ENCODE measurements around the gene MTAP.

MTAP gene

DNA sequence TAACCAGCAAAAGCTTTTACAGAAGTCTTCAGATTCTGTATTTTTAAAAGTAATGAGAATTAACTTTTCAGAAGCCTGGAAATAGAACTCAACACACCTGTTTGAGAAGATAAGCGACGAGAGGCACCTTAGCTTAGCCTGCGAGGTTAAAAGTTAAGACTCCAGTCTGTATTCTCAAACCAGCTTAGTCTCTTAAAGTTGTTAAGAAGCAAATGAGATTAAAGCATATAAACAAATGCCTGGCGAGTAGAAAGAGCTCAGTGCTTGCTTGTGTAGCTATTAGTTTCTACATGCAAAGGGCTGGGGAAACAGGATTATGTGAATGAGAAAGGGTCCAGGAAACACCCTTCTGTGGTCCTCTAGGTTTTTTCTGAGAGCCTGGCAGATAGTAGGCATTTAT lies 51.7 kb downstream of the MTAP start:
- no peak for DNase-seq

DNA sequence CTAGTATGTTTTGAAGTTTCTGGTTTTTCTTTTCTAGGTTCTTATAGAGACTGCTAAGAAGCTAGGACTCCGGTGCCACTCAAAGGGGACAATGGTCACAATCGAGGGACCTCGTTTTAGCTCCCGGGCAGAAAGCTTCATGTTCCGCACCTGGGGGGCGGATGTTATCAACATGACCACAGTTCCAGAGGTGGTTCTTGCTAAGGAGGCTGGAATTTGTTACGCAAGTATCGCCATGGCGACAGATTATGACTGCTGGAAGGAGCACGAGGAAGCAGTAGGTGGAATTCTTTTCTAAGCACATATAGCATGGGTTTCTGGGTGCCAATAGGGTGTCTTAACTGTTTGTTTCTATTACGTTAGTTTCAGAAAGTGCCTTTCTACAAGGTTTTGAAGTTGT lies 52.2 kb downstream of the MTAP start:
- DNase-seq: no peak

DNA sequence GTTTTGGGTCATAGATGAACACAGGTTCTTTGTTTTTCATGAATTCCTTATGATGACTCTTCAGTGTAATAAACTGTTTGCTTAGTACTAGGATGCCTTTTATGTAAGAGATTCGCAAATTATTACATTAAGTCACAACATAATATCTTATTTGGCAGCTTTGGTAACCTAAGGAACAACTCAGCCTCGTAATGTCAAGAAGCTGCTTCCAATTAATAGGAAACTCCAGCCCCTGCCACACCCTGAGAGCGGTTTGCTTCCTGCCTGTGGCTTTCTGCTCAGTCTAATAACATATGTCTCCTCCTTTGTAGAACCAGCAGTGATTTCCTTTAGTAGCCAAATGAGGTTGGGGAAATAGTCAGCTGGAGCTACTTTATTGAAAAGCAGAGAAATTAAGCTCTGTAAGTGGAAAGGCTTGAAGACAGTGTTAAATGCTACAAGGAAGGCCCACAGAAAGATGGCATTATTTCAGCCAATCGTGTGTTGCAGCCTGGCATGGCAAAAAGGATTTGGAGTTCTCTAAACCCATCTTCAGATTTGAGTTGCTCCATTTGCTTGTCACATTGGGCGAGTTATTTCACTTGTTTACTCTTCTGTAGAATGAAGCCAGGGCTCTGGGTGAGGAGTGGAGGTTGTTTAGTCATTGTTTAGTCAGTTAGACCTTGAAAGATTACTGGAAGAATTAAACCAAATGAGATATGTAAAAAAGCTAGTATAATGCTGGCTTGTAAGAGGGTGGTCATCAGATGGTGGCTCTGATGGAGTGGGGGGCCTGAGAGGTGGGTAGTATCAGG lies 54.1 kb downstream of the MTAP start:
- DNase-seq: no peak

DNA sequence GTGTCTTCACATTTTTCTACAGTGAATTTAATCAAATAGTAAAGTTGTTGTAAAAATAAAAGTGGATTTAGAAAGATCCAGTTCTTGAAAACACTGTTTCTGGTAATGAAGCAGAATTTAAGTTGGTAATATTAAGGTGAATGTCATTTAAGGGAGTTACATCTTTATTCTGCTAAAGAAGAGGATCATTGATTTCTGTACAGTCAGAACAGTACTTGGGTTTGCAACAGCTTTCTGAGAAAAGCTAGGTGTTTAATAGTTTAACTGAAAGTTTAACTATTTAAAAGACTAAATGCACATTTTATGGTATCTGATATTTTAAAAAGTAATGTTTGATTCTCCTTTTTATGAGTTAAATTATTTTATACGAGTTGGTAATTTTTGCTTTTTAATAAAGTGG lies 60.4 kb downstream of the MTAP start:
- no peak for DNase-seq

DNA sequence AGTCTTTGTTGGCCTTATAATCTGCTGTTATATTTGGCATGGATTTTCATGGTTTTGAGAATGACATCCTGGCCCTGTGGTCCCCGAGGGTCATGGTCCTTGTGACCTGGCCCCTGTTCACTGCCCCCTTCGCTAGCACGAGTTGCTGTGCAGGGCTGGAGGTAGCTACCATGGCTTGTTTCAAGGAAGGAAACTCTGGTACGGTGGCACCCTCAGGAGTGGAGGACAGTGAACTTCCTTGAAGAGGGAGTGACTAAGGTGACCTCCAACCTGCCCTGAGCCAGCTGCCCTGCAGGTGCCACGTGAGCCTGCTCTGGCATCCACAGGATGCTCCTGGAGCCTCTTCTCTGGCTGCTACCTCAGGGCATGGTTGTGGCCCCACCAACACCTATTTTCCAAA lies 62.1 kb downstream of the MTAP start:
- DNase-seq: no peak

DNA sequence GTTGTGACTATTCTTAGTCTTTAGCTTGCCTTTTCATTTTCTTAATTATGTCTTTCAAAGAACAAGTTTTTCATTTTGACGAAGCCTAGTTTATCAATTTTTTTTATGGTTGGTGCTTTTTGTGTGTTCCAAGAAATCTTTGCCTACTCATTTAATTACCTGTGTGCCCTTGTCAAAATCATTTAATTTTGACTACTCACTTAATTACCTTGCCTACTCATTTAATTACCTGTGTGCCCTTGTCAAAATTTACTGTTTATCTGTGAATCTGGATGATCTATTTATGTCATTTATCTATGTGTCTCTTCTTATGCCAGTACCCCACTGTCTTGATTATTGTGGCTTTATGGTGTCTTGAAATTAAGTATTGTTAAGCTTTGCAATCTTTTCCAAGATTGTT lies 63.9 kb downstream of the MTAP start:
- no peak for DNase-seq

DNA sequence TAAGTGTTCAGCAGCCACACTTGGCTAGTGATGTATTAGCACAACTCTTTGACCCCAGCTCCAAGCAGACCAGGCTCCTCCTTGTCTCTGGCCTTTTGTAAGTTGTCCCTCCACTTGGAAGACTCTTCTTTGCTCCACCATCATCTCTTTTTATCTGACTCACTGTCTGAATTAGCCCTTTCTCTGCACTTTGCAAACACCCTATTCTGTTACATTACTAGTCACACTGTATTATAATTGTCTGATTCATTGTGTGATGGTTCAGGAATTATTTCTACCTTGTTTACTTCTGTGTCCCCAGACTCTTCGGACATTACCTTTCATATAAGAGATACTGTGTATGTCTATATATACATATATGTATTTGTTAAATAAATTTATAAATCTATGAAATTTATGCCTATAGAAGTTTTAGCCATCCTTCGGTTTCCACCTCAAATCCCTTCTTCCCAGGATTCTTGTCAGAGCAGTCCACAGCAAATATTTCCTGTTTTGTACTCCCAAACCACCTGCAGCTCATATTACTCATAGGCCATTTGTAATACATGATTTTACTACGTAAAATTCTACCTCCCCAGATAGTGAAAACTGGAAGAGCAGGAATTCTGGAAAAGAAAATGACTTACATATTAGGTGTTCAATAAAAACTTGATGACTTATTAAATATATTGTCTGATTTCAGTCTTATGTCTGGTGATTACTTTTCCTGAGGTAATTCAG lies 69.0 kb downstream of the MTAP start:
- no peak for DNase-seq

DNA sequence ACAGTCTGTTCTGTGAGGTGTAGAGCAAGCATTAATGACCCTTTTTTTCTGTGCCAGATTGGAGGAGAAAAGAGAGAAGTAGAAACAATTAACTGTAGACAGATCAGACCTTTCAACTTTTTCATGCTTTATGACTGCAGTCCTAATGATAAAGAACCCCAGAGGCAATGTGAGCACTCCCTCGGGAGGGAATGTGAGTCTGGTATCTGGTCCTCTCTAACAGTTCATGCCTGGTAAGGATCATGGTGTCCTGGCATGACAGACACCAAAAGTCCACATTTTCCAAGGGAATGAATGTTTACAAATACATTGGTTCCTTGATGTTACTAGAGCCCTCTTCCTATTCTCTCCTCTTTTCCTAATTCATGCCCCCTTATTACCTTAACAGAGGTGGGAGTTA lies 70.3 kb downstream of the MTAP start:
- DNase-seq: no peak

DNA sequence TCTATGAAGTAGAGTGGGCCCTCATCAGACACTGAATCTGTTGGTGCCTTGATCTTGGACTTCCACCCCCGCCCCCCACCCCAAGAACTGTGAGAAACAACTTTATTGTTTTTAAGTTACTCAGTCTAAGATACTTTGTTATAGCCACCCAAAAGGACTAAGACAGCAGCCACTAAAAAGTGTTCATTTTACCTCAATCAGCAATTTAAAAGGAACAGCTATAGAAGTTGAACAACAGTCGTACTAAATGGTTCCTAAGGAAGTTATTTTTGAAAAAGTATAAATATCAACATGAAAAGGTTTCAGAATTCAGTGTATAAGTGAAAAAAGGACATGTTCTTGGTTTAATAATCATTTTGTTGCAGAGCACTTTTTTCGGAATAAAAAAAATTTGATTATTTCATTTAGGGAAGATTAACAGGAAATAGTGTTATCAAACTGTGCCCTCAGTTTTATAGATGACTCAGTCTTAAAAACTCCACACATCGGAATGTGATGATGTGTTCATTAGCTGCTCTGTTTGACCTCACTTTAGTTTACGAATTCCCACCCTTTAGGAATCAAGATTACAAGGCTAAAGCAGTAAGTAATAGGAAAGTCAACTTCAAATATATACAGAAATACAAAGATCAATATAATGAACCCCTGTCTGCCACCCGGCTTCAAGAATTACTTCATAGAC lies 71.2 kb downstream of the MTAP start:
- DNase-seq: no peak

DNA sequence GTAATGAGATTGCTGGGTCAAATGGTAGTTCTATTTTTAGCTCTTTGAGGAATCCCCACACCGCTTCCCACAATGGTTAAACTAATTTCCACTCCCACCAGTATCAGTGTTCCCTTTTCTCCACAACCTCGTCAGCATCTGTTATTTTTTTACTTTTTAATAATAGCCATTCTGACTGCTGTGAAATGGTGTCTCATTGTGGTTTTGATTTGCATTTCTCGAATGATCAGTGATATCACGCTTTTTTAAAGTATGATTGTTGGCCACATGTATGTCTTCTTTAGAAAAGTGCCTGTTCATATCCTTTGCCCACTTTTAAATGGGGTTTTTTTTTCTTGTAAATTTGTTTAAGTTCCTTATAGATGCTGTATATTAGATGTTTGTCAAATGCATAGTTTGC lies 73.5 kb downstream of the MTAP start:
- DNase-seq: no peak

DNA sequence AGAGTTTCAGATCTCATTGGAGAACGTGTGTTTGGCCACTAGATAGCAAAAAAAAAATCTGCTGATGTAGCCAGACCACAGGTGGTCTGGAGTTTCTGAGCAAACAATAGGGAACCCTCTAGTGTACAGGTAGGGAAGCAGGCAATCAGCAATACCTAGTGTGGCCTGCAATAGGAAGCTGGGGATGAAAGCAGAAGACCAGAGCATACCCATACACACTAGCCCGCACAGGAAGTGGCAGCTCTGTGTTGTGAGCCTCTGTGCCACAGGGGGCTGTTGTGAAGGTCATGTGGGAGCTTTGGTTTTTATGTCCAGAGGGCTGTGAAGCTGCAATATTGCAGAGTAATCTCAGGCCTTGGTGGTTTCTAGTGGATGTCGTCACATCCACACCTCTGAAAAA lies 81.2 kb downstream of the MTAP start:
- DNase-seq: peak; percentile 91 to 92

DNA sequence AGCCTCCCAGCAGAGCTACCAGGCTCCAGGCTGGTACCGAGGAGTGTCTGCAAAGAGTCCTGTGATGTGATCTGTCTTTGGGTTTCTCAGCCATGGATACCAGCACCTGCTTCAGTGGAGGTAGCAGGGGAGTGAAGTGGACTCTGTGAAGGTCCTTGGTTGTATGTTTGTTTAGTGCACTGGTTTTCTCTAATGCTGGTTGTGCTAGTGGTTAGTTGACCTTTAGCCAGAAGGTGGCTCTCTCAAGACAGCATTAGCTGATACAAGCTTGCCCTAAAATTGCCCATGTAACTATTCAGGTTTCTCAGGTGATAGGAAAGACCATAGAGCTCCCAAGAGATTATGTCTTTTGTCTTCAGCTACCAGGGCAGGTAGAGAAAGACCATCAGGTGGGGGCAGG lies 87.2 kb downstream of the MTAP start:
- DNase-seq: peak in 1 of 2 experiments; percentile 18

DNA sequence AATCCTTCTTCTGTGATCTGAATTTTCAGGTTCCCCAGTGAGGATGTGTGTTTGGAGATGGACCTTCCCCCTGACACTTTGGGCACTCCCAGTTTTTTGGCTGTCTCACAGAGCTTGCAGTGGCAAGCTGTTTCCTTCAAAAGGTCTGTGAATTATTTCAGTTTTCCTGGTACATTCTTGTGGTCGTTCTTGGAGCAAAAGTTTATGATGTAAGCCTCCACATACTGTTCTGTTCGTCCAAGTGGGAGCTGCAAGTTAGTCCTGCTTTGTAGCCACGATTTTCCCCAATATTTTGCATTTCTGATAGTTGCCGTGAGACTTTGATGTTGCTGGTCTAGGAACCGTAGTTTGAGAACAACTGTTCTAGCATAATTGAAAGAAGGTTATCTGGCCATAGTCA lies 88.3 kb downstream of the MTAP start:
- no peak for DNase-seq

DNA sequence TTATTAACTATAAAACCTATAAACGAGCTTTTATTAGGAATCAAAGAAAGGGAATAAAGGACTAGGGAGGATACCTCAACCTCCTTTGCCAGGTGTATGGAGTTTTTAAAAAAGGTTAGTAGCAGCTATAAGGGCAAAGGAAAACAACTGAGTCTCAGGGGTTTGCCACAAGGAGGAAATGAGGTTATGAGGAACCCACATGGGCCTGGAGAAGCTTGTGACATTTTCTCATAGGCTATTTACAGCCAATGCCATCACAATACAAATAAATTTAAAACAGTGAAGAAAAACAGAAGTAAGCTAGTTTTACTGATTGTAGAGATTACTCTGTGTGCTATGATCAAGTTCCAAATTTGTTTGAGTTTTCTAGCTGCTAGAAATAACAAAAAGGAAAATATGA lies 99.1 kb downstream of the MTAP start:
- peak in 1 of 2 experiments; percentile 19 for DNase-seq

DNA sequence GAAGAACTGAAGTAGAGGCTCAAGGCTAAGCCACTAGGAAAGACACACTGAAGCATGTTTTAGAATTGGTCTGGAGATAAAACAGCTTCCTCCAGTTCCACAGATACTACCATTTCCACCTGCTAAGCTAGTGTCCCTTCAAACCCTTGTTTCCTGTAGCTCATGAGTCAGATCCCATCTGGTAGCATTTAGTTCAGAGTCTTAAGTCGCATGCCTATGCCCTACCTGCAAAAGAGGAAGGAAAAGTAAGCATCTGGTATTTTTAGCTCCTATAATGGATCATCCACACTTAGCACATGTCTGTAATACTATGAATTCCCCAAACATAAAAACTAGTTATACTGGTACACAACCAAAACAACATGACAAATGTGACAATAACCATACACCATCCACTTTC lies 99.7 kb downstream of the MTAP start:
- peak; percentile 61 to 69 for DNase-seq

DNA sequence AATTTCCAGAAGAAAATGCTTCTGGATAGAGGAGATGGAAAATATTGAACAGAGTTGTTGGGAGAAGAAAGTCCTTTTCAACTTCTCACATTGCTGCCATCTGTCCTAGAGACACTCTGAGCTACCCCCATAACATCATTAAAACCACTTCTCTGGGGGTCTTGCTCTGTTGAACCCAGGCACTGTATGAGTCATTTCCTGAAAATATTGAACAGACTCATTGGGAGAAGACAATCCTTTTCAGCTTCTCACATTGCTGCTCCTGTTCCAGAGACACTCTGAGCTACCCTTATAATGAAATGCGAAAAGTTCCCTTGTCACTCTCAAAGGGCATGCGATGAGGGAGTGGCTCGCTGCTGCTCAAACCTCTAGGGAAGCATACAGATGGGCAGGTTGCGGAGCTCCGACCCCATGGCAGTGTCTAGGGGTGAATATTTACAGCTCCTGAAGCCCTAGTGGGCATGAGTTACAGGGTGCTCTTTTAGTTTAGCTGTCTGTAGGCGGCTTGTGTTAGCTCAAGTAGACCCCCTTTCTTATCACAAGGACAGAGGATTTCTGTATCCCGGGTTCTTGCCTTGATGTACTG lies 101.0 kb downstream of the MTAP start:
- DNase-seq: no peak

DNA sequence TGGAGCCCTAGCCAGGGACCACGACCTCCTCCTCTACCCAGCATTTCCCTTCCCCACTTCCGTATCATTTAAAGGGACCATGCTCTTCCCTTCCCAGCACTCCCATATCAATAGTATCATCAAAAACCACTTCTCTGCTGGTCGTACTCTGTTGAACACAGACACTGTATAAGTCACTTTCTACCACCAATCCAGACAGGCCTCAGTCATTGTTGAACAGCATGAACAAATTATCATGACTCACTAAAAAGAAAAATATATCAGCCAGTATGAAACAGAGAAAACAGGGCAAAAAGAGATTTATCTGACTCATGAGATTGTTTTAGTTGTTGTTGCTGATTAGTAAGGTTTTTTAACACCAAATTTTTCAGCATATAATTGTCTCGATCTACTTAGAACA lies 101.9 kb downstream of the MTAP start:
- no peak for DNase-seq

DNA sequence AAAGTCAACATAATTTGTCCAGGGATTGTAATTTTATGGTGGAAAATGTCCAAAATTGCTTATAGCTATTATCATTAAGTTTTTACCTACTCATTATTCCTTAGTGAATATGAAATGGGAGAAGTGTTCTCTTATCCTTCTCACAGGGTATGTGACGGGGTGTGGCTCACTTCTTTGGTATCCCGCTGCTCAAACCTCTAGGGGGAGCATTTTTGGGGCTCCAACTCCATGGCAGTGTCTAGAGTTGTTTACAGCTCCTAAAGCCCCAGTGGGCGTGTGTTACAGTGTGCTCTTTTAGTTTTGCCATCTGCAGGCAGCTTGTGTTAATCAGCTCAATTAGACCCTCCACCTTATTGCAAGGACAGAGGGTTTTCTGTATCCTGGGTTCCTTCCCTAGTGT lies 102.3 kb downstream of the MTAP start:
- no peak for DNase-seq

DNA sequence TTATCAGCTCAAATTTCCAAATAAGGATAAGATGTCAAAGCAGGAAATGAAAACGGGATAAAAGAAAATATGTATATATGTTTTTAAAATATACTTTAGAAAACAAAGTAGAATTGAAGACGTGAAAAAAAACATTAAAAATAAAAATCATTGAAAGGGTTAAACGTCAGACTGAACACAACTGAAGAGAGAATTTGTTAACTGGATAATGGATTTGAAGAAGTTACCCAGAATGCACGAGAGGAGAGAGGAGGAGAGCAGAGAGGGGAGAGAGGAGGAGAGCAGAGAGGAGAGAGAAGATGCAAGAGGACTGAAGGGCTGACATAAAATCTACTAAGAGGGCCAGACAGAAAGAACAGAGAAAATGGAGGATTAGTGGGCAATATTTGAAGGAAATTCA lies 103.8 kb downstream of the MTAP start:
- no peak for DNase-seq

DNA sequence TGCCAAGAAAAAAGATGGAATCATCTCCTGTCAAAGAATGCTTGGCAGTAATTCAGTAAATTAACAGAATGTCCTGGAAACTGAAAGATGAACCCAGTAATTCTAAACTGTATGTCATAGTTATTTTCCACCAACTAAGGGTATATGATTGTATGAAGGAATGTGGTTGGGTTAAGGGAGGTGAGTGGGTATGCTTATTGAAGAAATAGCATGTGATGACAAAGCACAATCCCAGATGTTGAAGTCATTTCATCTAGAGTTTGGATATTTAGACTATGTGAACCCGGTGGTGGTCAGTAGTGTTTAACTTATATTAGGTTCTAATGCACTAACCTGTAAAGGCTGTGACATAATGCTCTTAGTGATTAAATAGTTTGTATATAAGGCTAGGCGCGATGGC lies 104.4 kb downstream of the MTAP start:
- DNase-seq: no peak

DNA sequence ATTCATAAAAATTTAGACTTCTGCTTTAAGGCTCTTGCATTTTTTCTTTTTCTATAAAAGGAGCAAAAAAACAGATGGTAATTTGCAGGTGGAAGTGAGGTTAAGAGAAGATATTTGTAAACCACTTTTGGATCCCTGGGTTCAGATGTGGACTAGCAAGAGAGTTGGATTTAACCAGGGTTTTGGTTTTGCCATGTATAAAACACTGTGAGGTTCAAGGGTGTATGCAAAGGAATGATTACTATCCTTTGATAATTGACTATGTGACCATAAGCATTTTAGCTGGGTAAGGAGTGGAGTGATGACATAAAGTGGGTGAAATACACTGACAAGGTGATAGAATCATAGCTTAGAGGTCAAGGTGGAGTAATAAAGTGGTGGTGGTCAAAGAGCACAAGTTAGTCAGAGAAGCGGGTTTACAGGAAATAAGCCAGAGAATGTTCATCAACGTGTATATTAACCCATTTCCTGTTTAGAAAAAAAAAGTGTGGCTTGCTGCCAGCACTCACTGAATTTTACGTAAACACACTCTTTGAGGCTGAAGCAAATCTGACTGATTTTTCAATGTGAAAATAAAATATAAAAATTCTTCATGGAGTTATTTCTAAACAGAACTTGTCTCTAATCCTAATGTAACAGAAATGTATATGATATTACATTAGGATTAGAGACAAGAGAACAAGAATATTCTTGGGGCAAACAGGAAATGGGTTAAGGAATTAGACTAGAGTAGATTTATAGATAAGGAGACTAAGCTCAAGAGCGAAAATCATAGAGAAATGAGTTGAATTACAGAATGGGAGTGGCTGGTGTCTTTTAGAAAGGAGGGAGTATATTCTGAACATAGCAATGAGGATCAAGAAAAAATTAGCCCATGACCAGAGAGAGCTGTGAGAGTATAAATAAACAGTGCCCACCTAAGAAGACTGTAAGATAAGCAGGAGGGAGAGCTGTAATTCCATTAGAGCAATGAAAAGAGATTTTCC lies 117.2 kb downstream of the MTAP start:
- peak; percentile 15 to 34 for DNase-seq

DNA sequence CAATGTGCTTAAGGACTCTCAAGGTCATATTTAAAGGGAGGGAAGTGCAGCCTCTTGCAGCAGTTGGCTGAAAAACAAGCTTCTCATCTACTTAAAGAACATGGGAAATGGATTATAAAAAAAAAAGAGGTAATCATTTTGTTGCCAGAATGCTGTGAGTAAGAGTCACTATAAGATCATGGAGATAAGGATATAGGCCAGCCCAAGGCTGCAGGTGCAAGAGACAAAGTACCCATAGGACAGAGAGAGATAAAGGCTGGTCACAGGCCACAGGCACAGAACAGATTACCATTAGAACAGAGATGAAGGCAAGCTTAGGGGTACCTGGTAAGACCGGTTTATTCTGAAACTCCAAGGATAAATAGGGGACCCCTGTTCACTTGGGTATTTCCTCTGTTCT lies 121.3 kb downstream of the MTAP start:
- no peak for DNase-seq

Measured in AML-193 (cell line).